HCT116 (cell line): ENCODE data around the gene TF. TPM values are rescaled to one million over a fixed set of nuclear protein-coding genes. Genes with fewer than 3 reads are reported as not detected.

ENCODE experiments used
- ATAC-seq: fragments of 200-7000 bp; cut with Tn5 transposase; 2 replicates; pipeline ENCODE4 v1.9.1; 2020; ENCODE audit warnings: mild to moderate bottlenecking, moderate library complexity
- BruUV-seq: library from RNA; stranded (reverse); fragments of 400-500 nt; replicated peaks from 2 replicates; lab custom pipeline; 2021; lab: Mats Ljungman, UMichigan
- CTCF ChIA-PET: fragments of 300-600 bp; sonication (Branson Sonifier 250); formaldehyde crosslinking; loops from one replicate; lab custom pipeline; 2021; ENCODE audit warnings: antibody characterized with exemption; lab: Charles Lee
- POLR2A ChIA-PET: fragments of 300-600, 350-600 bp; sonication (Branson Sonifier 250); formaldehyde crosslinking; loops from one replicate; lab custom pipeline; 2021; ENCODE audit warnings: antibody characterized with exemption; lab: Charles Lee
- RAD21 ChIA-PET, 2 experiments: fragments of 300-600 bp; sonication (Branson Sonifier 250); formaldehyde crosslinking; loops; one replicate each; lab custom pipeline; 2023; ENCODE audit warnings: low total read pairs in 2 of 2; ENCODE audit not compliant: uncharacterized antibody in 2 of 2, unreplicated experiment in 2 of 2, low non-redundant PET in 1 of 2; lab: Charles Lee
- DNase-seq: peaks from one replicate; pipeline ENCODE4 v3.0.0-alpha.2; 2010; ENCODE audit warnings: low read depth, low spot score
- H2AFZ ChIP-seq: fragments of 200-600 bp; shearing (Covaris generic), sonication (generic); 2 replicates; pipeline ENCODE4 v1.6.1; 2017; ENCODE audit warnings: low read depth, mixed run types, mixed read lengths, antibody characterized with exemption, low read length; ENCODE audit not compliant: poor library complexity, severe bottlenecking
- H3K27ac ChIP-seq: 2 replicates; pipeline ENCODE4 v1.5.1; 2012; ENCODE audit warnings: low read depth, low read length
- H3K27me3 ChIP-seq: fragments of 200-600 bp; sonication (generic); 2 replicates; pipeline ENCODE4 v1.6.1; 2016; ENCODE audit warnings: mixed run types, low read length, mixed read lengths; ENCODE audit not compliant: insufficient read depth
- H3K36me3 ChIP-seq, 2 experiments: fragments of 200-500 bp in 1 of 2; fragments of 200-600 bp in 1 of 2; sonication (Bioruptor generic) in 1 of 2; sonication (generic) in 1 of 2; 2 replicates each; pipeline versions ENCODE4 v1.5.1 to v1.6.1; 2014 to 2016; ENCODE audit warnings: low read length in 2 of 2, inconsistent platforms in 1 of 2, mixed read lengths in 1 of 2, mixed run types in 1 of 2; ENCODE audit not compliant: insufficient read depth in 2 of 2, control insufficient read depth in 1 of 2
- H3K4me1 ChIP-seq, 2 experiments: fragments of 200-600 bp in 1 of 2; sonication (generic) in 1 of 2; 2 replicates each; pipeline versions ENCODE4 v1.5.1 to v1.6.1; 2012 to 2017; ENCODE audit warnings: low read length in 2 of 2, inconsistent platforms in 1 of 2, mild to moderate bottlenecking in 1 of 2, mixed read lengths in 1 of 2, mixed run types in 1 of 2, moderate library complexity in 1 of 2; ENCODE audit not compliant: insufficient read depth in 2 of 2, control insufficient read depth in 1 of 2
- H3K4me2 ChIP-seq: fragments of 200-600 bp; sonication (generic); 2 replicates; pipeline ENCODE4 v1.6.1; 2017; ENCODE audit warnings: mixed run types, low read length, mixed read lengths
- H3K4me3 ChIP-seq, 2 experiments: fragments of 200-600 bp in 1 of 2; sonication (generic) in 1 of 2; replicated peaks in 1 of 2; 2 replicates each; pipeline ENCODE4 v1.5.1; 2011 to 2016; ENCODE audit warnings: low read length in 2 of 2, control low read depth in 1 of 2, low read depth in 1 of 2, mild to moderate bottlenecking in 1 of 2, mixed read lengths in 1 of 2, mixed run types in 1 of 2
- H3K79me2 ChIP-seq: fragments of 200-600 bp; sonication (generic); 2 replicates; pipeline ENCODE4 v1.6.1; 2017; ENCODE audit warnings: mild to moderate bottlenecking, mixed run types, low read length, moderate library complexity, mixed read lengths; ENCODE audit not compliant: insufficient read depth
- H3K9ac ChIP-seq: fragments of 200-600 bp; sonication (generic); 2 replicates; pipeline ENCODE4 v1.6.1; 2016; ENCODE audit warnings: low read length, mixed read lengths
- H3K9me2 ChIP-seq: fragments of 200-600 bp; sonication (generic), shearing (Covaris generic); 2 replicates; pipeline ENCODE4 v1.6.1; 2017; ENCODE audit warnings: mixed run types, mild to moderate bottlenecking, moderate library complexity; ENCODE audit not compliant: insufficient read depth
- H3K9me3 ChIP-seq, 2 experiments: fragments of 200-500 bp in 1 of 2; fragments of 200-600 bp in 1 of 2; sonication (Bioruptor generic) in 1 of 2; sonication (generic) in 1 of 2; 2 replicates each; pipeline ENCODE4 v1.6.1; 2014 to 2017; ENCODE audit warnings: low read length in 2 of 2, mixed read lengths in 2 of 2, inconsistent platforms in 1 of 2, low read depth in 1 of 2, mild to moderate bottlenecking in 1 of 2, mixed run types in 1 of 2, moderate library complexity in 1 of 2; ENCODE audit not compliant: control insufficient read depth in 1 of 2, insufficient read depth in 1 of 2
- H4K20me1 ChIP-seq: fragments of 200-600 bp; sonication (generic), shearing (Covaris generic); 2 replicates; pipeline ENCODE4 v1.6.1; 2017; ENCODE audit warnings: mixed run types, mild to moderate bottlenecking, moderate library complexity; ENCODE audit not compliant: insufficient read depth
- CBX3 ChIP-seq: IDR thresholded peaks from 2 replicates; pipeline ENCODE4 v1.6.1; 2012; ENCODE audit warnings: low read depth
- CEBPB ChIP-seq: IDR thresholded peaks from 2 replicates; pipeline ENCODE4 v1.6.1; 2012; ENCODE audit warnings: low read depth
- ELF1 ChIP-seq: IDR thresholded peaks from 2 replicates; pipeline ENCODE4 v1.6.1; 2012; ENCODE audit warnings: low read depth, borderline replicate concordance
- EZH2 ChIP-seq: fragments of 200-600 bp; sonication (generic); IDR thresholded peaks from 2 replicates; pipeline ENCODE4 v1.6.1; 2017; ENCODE audit warnings: antibody characterized with exemption, mixed run types
- EZH2phosphoT487 ChIP-seq: fragments of 200-600 bp; IDR thresholded peaks from 2 replicates; pipeline ENCODE4 v1.6.1; 2018; ENCODE audit warnings: antibody characterized with exemption, borderline replicate concordance
- FOSL1 ChIP-seq: IDR thresholded peaks from 2 replicates; pipeline ENCODE4 v1.6.1; 2012; ENCODE audit warnings: low read depth
- JUND ChIP-seq: IDR thresholded peaks from 2 replicates; pipeline ENCODE4 v1.6.1; 2012
- POLR2A ChIP-seq: IDR thresholded peaks from 2 replicates; pipeline ENCODE4 v1.7.0; 2011; ENCODE audit warnings: borderline replicate concordance; ENCODE audit not compliant: insufficient read depth, insufficient read length; ENCODE audit errors: extremely low read depth
- POLR2AphosphoS5 ChIP-seq: IDR thresholded peaks from 2 replicates; pipeline ENCODE4 v1.6.1; 2011; ENCODE audit warnings: mild to moderate bottlenecking, low read depth, low read length, moderate library complexity
- RAD21 ChIP-seq: IDR thresholded peaks from 2 replicates; pipeline ENCODE4 v1.6.1; 2012; ENCODE audit warnings: low read depth, mild to moderate bottlenecking
- TCF7L2 ChIP-seq: IDR thresholded peaks from 2 replicates; pipeline ENCODE4 v1.7.0; 2011; ENCODE audit warnings: borderline replicate concordance, inconsistent platforms; ENCODE audit not compliant: insufficient read depth, insufficient read length; ENCODE audit errors: extremely low read depth
- YY1 ChIP-seq: IDR thresholded peaks from 2 replicates; pipeline ENCODE4 v1.6.1; 2011; ENCODE audit warnings: low read length, low read depth, moderate library complexity, mild to moderate bottlenecking; ENCODE audit not compliant: insufficient replicate concordance; ENCODE audit errors: extremely low read depth
- ZFX ChIP-seq: fragments of 450-650 bp; IDR thresholded peaks from 2 replicates; pipeline ENCODE4 v1.6.1; 2017
- ZNF274 ChIP-seq: fragments of 200-500 bp; sonication (Bioruptor generic); IDR thresholded peaks from 2 replicates; pipeline ENCODE4 v1.6.1; 2014; ENCODE audit warnings: mild to moderate bottlenecking, low read depth, low read length, inconsistent platforms
- intact Hi-C: fragments of 100-400 bp; cut with micrococcal nuclease; formaldehyde crosslinking; loops from 2 replicates; pipeline ENCODE4 v1.10.0; 2022
- total RNA-seq: library from RNA; stranded (reverse); gene quantifications from one replicate; pipeline ENCODE4 v1.2.1, GENCODE V29; 2021; ENCODE audit not compliant: unreplicated experiment
- TF ChIP-seq, protein P1 (sequence below): IDR thresholded peaks from 2 replicates; pipeline ENCODE4 v1.6.1; 2012; ENCODE audit warnings: low read depth
- TF ChIP-seq, protein P2 (sequence below): IDR thresholded peaks from 2 replicates; pipeline ENCODE4 v1.6.1; 2011; ENCODE audit warnings: mild to moderate bottlenecking, low read length, moderate library complexity; ENCODE audit not compliant: insufficient replicate concordance; ENCODE audit errors: extremely low read depth
- TF ChIP-seq, protein P3 (sequence below), 3 experiments: fragments of 200-600 bp in 1 of 3; sonication (generic) in 1 of 3; IDR thresholded peaks in 2 of 3; conservative IDR thresholded peaks in 1 of 3; 2 replicates each; pipeline ENCODE4 v1.5.1; 2012 to 2017; ENCODE audit warnings: low read depth in 2 of 3, low read length in 2 of 3, antibody characterized with exemption in 1 of 3, borderline replicate concordance in 1 of 3, control low read depth in 1 of 3, mild to moderate bottlenecking in 1 of 3, mixed read lengths in 1 of 3, mixed run types in 1 of 3, moderate library complexity in 1 of 3; ENCODE audit not compliant: insufficient read depth in 1 of 3

Gene TF
- total RNA-seq, 1 experiment from 2014 or later: 10.4 TPM

DNA sequence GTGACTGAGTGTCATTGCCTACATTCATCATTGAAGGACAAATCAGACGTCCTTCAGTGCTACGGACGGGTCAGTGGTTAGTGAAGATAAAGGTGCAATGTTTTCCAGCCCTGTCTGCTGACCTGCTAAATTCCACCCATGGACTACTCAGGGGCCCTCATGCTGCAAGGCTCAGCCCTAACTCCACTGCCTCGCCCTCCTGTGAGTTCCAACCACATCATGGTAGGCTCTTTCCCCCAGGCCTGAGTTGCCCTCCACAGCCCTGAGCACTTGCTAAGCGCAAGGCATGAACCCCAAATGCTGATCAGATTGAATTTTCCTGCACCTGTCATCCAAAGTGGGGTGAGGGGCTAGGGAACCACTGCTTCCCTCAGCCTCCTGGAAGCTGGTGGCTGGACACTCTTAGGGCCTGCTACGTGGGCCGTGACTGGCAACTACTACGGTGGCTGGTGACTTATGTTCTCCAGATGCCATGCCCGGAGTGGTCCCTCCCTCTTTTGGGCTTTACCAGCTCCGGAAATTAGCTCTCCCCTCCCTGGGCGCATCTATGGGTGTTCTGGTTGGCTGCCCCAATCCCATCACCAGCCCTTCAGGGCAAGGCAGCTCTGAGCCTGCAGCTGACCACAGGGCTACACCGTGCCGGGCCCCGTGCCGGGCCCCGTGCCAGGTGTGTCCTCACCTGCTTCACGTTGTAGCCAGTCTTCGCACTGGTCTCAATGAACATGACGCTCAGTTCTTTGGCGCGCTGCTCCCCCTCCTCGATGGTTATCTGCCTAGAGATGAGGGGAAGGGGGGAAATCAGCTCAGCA lies 91.5 kb downstream of the TF start:
- CTCF ChIA-PET: no interaction called here
- no TSS peak for BruUV-seq

More for the DNA sequence above, 91.5 kb downstream of the TF start:
- ATAC-seq (no peak), DNase-seq (no peak)
- no peak overlapping the region for H3K27ac ChIP-seq
- H3K9me3 ChIP-seq: no peaks in the 10 kb centered on the region
- no peaks in the 10 kb centered on the region for H4K20me1 ChIP-seq
- ChIA-PET POLR2A (no interaction called here), RAD21 (no interaction called here)
- no peaks in the 10 kb centered on the region for H3K9me2 ChIP-seq
- no peak overlapping the region for H3K9ac ChIP-seq
- H3K4me3 ChIP-seq: no peak overlapping the region
- no peaks in the 10 kb centered on the region for H3K36me3 ChIP-seq
- H3K4me2 ChIP-seq: no peak overlapping the region
- H2AFZ ChIP-seq: no peak overlapping the region
- intact Hi-C loops: no loop called here
- TF ChIP-seq, protein P1, sequence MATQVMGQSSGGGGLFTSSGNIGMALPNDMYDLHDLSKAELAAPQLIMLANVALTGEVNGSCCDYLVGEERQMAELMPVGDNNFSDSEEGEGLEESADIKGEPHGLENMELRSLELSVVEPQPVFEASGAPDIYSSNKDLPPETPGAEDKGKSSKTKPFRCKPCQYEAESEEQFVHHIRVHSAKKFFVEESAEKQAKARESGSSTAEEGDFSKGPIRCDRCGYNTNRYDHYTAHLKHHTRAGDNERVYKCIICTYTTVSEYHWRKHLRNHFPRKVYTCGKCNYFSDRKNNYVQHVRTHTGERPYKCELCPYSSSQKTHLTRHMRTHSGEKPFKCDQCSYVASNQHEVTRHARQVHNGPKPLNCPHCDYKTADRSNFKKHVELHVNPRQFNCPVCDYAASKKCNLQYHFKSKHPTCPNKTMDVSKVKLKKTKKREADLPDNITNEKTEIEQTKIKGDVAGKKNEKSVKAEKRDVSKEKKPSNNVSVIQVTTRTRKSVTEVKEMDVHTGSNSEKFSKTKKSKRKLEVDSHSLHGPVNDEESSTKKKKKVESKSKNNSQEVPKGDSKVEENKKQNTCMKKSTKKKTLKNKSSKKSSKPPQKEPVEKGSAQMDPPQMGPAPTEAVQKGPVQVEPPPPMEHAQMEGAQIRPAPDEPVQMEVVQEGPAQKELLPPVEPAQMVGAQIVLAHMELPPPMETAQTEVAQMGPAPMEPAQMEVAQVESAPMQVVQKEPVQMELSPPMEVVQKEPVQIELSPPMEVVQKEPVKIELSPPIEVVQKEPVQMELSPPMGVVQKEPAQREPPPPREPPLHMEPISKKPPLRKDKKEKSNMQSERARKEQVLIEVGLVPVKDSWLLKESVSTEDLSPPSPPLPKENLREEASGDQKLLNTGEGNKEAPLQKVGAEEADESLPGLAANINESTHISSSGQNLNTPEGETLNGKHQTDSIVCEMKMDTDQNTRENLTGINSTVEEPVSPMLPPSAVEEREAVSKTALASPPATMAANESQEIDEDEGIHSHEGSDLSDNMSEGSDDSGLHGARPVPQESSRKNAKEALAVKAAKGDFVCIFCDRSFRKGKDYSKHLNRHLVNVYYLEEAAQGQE: no peak
- TF ChIP-seq CBX3: no peak
- TF ChIP-seq, protein P2, sequence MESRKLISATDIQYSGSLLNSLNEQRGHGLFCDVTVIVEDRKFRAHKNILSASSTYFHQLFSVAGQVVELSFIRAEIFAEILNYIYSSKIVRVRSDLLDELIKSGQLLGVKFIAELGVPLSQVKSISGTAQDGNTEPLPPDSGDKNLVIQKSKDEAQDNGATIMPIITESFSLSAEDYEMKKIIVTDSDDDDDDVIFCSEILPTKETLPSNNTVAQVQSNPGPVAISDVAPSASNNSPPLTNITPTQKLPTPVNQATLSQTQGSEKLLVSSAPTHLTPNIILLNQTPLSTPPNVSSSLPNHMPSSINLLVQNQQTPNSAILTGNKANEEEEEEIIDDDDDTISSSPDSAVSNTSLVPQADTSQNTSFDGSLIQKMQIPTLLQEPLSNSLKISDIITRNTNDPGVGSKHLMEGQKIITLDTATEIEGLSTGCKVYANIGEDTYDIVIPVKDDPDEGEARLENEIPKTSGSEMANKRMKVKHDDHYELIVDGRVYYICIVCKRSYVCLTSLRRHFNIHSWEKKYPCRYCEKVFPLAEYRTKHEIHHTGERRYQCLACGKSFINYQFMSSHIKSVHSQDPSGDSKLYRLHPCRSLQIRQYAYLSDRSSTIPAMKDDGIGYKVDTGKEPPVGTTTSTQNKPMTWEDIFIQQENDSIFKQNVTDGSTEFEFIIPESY: no peak
- no peak for TF ChIP-seq EZH2
- TF ChIP-seq FOSL1: no peak
- no peak for TF ChIP-seq RAD21
- TF ChIP-seq, protein P3, sequence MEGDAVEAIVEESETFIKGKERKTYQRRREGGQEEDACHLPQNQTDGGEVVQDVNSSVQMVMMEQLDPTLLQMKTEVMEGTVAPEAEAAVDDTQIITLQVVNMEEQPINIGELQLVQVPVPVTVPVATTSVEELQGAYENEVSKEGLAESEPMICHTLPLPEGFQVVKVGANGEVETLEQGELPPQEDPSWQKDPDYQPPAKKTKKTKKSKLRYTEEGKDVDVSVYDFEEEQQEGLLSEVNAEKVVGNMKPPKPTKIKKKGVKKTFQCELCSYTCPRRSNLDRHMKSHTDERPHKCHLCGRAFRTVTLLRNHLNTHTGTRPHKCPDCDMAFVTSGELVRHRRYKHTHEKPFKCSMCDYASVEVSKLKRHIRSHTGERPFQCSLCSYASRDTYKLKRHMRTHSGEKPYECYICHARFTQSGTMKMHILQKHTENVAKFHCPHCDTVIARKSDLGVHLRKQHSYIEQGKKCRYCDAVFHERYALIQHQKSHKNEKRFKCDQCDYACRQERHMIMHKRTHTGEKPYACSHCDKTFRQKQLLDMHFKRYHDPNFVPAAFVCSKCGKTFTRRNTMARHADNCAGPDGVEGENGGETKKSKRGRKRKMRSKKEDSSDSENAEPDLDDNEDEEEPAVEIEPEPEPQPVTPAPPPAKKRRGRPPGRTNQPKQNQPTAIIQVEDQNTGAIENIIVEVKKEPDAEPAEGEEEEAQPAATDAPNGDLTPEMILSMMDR (IDR thresholded peaks at IDR 0.05 in 2 of 3, conservative IDR thresholded peaks at IDR 0.05 in 1 of 3; ENCODE audit: borderline replicate concordance in 1 of 3, insufficient read depth in 1 of 3, low read depth in 2 of 3, low read length in 2 of 3): no peak
- no peak for TF ChIP-seq JUND
- TF ChIP-seq ZNF274: no peak
- no peak for TF ChIP-seq CEBPB
- TF ChIP-seq ZFX: no peak
- TF ChIP-seq TCF7L2: no peak
- TF ChIP-seq EZH2phosphoT487: no peak
- no peak for TF ChIP-seq POLR2AphosphoS5
- no peak for TF ChIP-seq YY1
- no peak for TF ChIP-seq POLR2A
- no peak for TF ChIP-seq ELF1
- no peaks in the 10 kb centered on the region for H3K4me1 ChIP-seq
- no peaks in the 10 kb centered on the region for H3K79me2 ChIP-seq
- H3K27me3 ChIP-seq: no peaks in the 10 kb centered on the region
